A549 (cell line): Measurements from ENCODE around the gene GRAMD1A.

Experiments
- CHD4 ChIP-seq: fragments of 200-600 bp; sonication (generic); IDR thresholded peaks from 2 replicates; pipeline ENCODE4 v1.6.1; 2016; ENCODE audit warnings: antibody characterized with exemption, mild to moderate bottlenecking, borderline replicate concordance
- MAFK ChIP-seq: fragments of 450-650 bp; IDR thresholded peaks from 2 replicates; pipeline ENCODE4 v1.6.1; 2014; ENCODE audit not compliant: partially characterized antibody
- PHF8 ChIP-seq: fragments of 200-600 bp; sonication (generic); IDR thresholded peaks from 2 replicates; pipeline ENCODE4 v1.6.1; 2016; ENCODE audit warnings: low read depth, mild to moderate bottlenecking, antibody characterized with exemption, moderate library complexity, borderline replicate concordance
- RAD21 ChIP-seq, 2 experiments: fragments of >200 bp in 1 of 2; sonication (Bioruptor Twin) in 1 of 2; formaldehyde crosslinking in 1 of 2; IDR thresholded peaks in 1 of 2; conservative IDR thresholded peaks in 1 of 2; 2 replicates in 1 of 2; 3 replicates in 1 of 2; pipeline ENCODE4 v1.6.1; 2012 to 2018; ENCODE audit warnings: inconsistent platforms in 1 of 2
- SMC3 ChIP-seq: fragments of >200 bp; sonication (Bioruptor Twin); formaldehyde crosslinking; IDR thresholded peaks from 3 replicates; pipeline ENCODE4 v1.6.1; 2018; ENCODE audit warnings: inconsistent platforms
- TFCP2L1 ChIP-seq: fragments of 250-450 bp; sonication (Bioruptor Pico); IDR thresholded peaks from 2 replicates; pipeline ENCODE4 v1.5.0; 2021; ENCODE audit warnings: mild to moderate bottlenecking
- ZFP36 ChIP-seq: fragments of 450-650 bp; IDR thresholded peaks from 2 replicates; pipeline ENCODE4 v1.6.1; 2014; ENCODE audit warnings: borderline replicate concordance; ENCODE audit not compliant: partially characterized antibody
- TF ChIP-seq, protein P1 (sequence below): fragments of >200 bp; sonication (Bioruptor Twin); formaldehyde crosslinking; IDR thresholded peaks from 3 replicates; pipeline ENCODE4 v1.5.1; 2016

DNA sequence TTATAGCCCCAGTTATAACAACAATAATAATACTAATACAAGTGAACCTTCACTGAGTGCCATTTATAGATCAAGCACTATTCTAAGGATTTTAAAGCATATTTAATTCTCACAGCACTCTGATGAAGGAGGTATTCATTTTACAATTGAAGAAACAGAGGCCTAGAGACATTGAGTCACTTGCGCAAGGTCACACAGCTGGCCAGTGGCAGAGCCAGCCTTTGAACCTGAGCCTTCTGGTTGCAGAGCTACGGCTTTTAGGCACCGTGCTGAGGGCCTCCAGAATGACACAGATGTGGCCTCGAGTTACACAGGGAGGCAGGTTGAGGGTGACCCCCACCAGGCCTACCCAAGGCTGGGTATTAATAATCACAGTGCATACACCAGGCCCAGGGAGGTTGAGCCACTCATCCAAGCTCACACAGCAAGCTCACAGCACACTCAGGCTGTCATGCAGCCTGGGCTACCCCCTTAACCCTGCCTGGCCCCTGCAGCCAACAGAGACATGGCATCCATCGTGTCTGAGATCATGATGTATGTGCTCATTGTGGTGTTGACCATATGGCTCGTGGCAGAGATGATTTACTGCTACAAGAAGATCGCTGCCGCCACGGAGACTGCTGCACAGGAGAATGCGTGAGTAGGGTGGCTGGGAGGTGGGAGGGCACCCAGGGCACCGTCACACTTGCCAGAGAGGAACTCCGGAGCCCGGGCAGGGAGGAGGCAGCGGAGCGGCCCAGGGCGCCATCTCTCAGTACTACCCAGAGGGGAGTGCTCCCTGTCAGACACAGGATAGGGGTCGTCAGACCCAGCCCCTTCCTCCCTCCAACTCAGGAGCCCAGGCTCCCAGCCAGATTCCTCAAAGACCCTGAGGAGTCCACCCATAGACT, 38.7 kb downstream of the GRAMD1A start:
- TF ChIP-seq RAD21 (conservative IDR thresholded peaks at IDR 0.05 in 1 of 2, IDR thresholded peaks at IDR 0.05 in 1 of 2) = no peak
- TF ChIP-seq TFCP2L1 (CRISPR knock-in tag) = no peak
- no peak for TF ChIP-seq CHD4
- TF ChIP-seq MAFK = no peak
- no peak for TF ChIP-seq PHF8
- TF ChIP-seq, protein P1, sequence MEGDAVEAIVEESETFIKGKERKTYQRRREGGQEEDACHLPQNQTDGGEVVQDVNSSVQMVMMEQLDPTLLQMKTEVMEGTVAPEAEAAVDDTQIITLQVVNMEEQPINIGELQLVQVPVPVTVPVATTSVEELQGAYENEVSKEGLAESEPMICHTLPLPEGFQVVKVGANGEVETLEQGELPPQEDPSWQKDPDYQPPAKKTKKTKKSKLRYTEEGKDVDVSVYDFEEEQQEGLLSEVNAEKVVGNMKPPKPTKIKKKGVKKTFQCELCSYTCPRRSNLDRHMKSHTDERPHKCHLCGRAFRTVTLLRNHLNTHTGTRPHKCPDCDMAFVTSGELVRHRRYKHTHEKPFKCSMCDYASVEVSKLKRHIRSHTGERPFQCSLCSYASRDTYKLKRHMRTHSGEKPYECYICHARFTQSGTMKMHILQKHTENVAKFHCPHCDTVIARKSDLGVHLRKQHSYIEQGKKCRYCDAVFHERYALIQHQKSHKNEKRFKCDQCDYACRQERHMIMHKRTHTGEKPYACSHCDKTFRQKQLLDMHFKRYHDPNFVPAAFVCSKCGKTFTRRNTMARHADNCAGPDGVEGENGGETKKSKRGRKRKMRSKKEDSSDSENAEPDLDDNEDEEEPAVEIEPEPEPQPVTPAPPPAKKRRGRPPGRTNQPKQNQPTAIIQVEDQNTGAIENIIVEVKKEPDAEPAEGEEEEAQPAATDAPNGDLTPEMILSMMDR = no peak
- no peak for TF ChIP-seq ZFP36
- TF ChIP-seq SMC3 = no peak
